Neural cell (in vitro differentiated cells): ENCODE results near the gene SSX3. TPM values are rescaled to one million over a fixed set of nuclear protein-coding genes. Genes with fewer than 3 reads are reported as not detected.
"Not testable (repeated sequence)": the region's sequence is repeated elsewhere in the genome, so short reads cannot be mapped to it uniquely, and the experiment has no call there.

Experiments
- H2AFZ ChIP-seq: fragments of 200-600, 300-800 bp; sonication (generic), shearing (Covaris generic); 2 replicates; pipeline ENCODE4 v1.6.0; 2014; ENCODE audit warnings: low read depth, mild to moderate bottlenecking, antibody characterized with exemption, low read length, moderate library complexity
- H3F3A ChIP-seq: fragments of 200-600 bp; shearing (Covaris generic); 2 replicates; pipeline ENCODE4 v1.6.1; 2016; ENCODE audit warnings: mild to moderate bottlenecking, moderate library complexity, mixed read lengths, antibody characterized with exemption, low read length; ENCODE audit not compliant: insufficient read depth, poor library complexity, severe bottlenecking
- H3K27ac ChIP-seq: fragments of 200-600, 300-800 bp; sonication (generic), shearing (Covaris generic); 2 replicates; pipeline ENCODE4 v1.5.1; 2014; ENCODE audit warnings: mild to moderate bottlenecking, low read length, moderate library complexity
- H3K27me3 ChIP-seq: fragments of 300-800, 200-600 bp; sonication (generic), shearing (Covaris generic); 2 replicates; pipeline ENCODE4 v1.6.0; 2014; ENCODE audit warnings: mild to moderate bottlenecking, low read depth, low read length, moderate library complexity; ENCODE audit not compliant: insufficient read depth
- H3K36me3 ChIP-seq: fragments of 300-800, 200-600 bp; sonication (generic), shearing (Covaris generic); 2 replicates; pipeline ENCODE4 v1.5.1; 2014; ENCODE audit warnings: mild to moderate bottlenecking, antibody characterized with exemption, low read length, moderate library complexity; ENCODE audit not compliant: insufficient read depth
- H3K4me2 ChIP-seq: fragments of 300-800, 200-600 bp; sonication (generic), shearing (Covaris generic); 2 replicates; pipeline ENCODE4 v1.6.0; 2014; ENCODE audit warnings: mild to moderate bottlenecking, low read length
- H3K4me3 ChIP-seq: fragments of 300-800, 200-600 bp; sonication (generic), shearing (Covaris generic); 2 replicates; pipeline ENCODE4 v1.5.1; 2014; ENCODE audit warnings: mild to moderate bottlenecking, low read length, moderate library complexity
- H3K79me2 ChIP-seq: fragments of 200-600 bp; shearing (Covaris generic); replicated peaks from 2 replicates; pipeline ENCODE4 v1.6.0; 2014; ENCODE audit warnings: mild to moderate bottlenecking, low read length, moderate library complexity; ENCODE audit not compliant: insufficient read depth
- H3K9ac ChIP-seq: fragments of 300-800, 200-600 bp; sonication (generic), shearing (Covaris generic); 2 replicates; pipeline ENCODE4 v1.6.1; 2016; ENCODE audit warnings: mild to moderate bottlenecking, low read length, mixed read lengths
- H3K9me2 ChIP-seq: fragments of 200-600 bp; shearing (Covaris generic); 2 replicates; pipeline ENCODE4 v1.6.1; 2016; ENCODE audit warnings: mild to moderate bottlenecking, low read length, mixed read lengths; ENCODE audit not compliant: insufficient read depth
- H3K9me3 ChIP-seq: fragments of 200-600, 300-800 bp; sonication (generic), shearing (Covaris generic); 2 replicates; pipeline ENCODE4 v1.6.1; 2016; ENCODE audit warnings: mild to moderate bottlenecking, mixed run types, low read length, moderate library complexity, mixed read lengths
- H4K20me1 ChIP-seq: fragments of 200-600 bp; shearing (Covaris generic); 2 replicates; pipeline ENCODE4 v1.6.1; 2016; ENCODE audit warnings: mild to moderate bottlenecking, mixed run types; ENCODE audit not compliant: insufficient read depth
- CTCF ChIP-seq: fragments of 450-650 bp; IDR thresholded peaks from 2 replicates; pipeline ENCODE4 v1.5.1; 2014; ENCODE audit warnings: antibody characterized with exemption, mild to moderate bottlenecking, moderate library complexity; ENCODE audit not compliant: poor library complexity, severe bottlenecking
- EP300 ChIP-seq: fragments of 450-650 bp; conservative IDR thresholded peaks from 2 replicates; pipeline ENCODE4 v1.6.1; 2014; ENCODE audit warnings: antibody characterized with exemption, mild to moderate bottlenecking, moderate library complexity; ENCODE audit not compliant: poor library complexity, severe bottlenecking
- EZH2 ChIP-seq: fragments of 200-600, 300-800 bp; shearing (Covaris generic), sonication (generic); IDR thresholded peaks from 2 replicates; pipeline ENCODE4 v1.6.1; 2014; ENCODE audit warnings: antibody characterized with exemption, low read length, borderline replicate concordance, mild to moderate bottlenecking; ENCODE audit not compliant: insufficient read depth, poor library complexity, severe bottlenecking
- MXI1 ChIP-seq: fragments of 450-650 bp; conservative IDR thresholded peaks from 2 replicates; pipeline ENCODE4 v1.6.1; 2014; ENCODE audit warnings: antibody characterized with exemption, mild to moderate bottlenecking; ENCODE audit not compliant: poor library complexity, severe bottlenecking
- POLR2AphosphoS5 ChIP-seq: IDR thresholded peaks from 2 replicates; pipeline ENCODE4 v1.6.1; 2012
- RAD21 ChIP-seq: fragments of 450-650 bp; conservative IDR thresholded peaks from 2 replicates; pipeline ENCODE4 v1.6.1; 2014; ENCODE audit warnings: antibody characterized with exemption, mild to moderate bottlenecking, moderate library complexity
- SMC3 ChIP-seq: fragments of 450-650 bp; conservative IDR thresholded peaks from 2 replicates; pipeline ENCODE4 v1.6.1; 2014; ENCODE audit warnings: antibody characterized with exemption, mild to moderate bottlenecking, moderate library complexity; ENCODE audit not compliant: poor library complexity
- TAF1 ChIP-seq: IDR thresholded peaks from 2 replicates; pipeline ENCODE4 v1.6.1; 2012; ENCODE audit warnings: low read depth
- polyA plus RNA-seq: library from polyadenylated mRNA; depleted of rRNA; stranded (reverse); fragments of >200 nt; gene quantifications from 2 replicates; pipeline ENCODE4 v1.2.3, GENCODE V29; 2014
- TF ChIP-seq, protein P1 (sequence below): IDR thresholded peaks from 2 replicates; pipeline ENCODE4 v1.6.1; 2012; ENCODE audit warnings: borderline replicate concordance

SSX3 gene
- polyA plus RNA-seq, 1 donor from 2014 or later, result not detected

DNA sequence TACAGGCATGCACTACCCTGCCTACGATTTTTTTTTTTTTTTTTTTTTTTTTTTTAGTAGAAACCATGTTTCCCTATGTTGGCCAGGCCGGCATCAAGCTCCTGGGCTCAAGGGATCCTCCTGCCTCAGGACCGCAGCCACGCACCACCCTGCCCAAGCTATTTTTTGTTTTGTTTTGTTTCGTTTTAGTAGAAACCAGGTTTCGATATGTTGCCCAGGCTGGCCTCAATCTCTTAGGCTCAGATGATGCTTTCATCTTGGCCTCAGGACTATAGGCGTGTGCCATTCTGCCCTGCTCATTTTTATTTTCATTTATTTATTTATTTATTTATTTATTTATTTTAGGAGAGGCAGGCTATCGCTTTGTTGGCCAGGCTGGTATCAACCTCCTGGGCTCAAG lies 1.2 kb upstream of the SSX3 start:
- Histone ChIP-seq H3K36me3 (no peaks in the 10 kb centered on the region), H3F3A (no peaks in the 10 kb centered on the region), H3K27ac (no peak overlapping the region), H4K20me1 (no peaks in the 10 kb centered on the region), H2AFZ (no peak overlapping the region), H3K9me2 (no peaks in the 10 kb centered on the region), H3K27me3 (no peaks in the 10 kb centered on the region), H3K4me2 (no peak overlapping the region), H3K4me3 (no peak overlapping the region), H3K79me2 (no peaks in the 10 kb centered on the region), H3K9me3 (no peaks in the 10 kb centered on the region), H3K9ac (no peak overlapping the region)
- TF ChIP-seq, protein P1, sequence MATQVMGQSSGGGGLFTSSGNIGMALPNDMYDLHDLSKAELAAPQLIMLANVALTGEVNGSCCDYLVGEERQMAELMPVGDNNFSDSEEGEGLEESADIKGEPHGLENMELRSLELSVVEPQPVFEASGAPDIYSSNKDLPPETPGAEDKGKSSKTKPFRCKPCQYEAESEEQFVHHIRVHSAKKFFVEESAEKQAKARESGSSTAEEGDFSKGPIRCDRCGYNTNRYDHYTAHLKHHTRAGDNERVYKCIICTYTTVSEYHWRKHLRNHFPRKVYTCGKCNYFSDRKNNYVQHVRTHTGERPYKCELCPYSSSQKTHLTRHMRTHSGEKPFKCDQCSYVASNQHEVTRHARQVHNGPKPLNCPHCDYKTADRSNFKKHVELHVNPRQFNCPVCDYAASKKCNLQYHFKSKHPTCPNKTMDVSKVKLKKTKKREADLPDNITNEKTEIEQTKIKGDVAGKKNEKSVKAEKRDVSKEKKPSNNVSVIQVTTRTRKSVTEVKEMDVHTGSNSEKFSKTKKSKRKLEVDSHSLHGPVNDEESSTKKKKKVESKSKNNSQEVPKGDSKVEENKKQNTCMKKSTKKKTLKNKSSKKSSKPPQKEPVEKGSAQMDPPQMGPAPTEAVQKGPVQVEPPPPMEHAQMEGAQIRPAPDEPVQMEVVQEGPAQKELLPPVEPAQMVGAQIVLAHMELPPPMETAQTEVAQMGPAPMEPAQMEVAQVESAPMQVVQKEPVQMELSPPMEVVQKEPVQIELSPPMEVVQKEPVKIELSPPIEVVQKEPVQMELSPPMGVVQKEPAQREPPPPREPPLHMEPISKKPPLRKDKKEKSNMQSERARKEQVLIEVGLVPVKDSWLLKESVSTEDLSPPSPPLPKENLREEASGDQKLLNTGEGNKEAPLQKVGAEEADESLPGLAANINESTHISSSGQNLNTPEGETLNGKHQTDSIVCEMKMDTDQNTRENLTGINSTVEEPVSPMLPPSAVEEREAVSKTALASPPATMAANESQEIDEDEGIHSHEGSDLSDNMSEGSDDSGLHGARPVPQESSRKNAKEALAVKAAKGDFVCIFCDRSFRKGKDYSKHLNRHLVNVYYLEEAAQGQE, result no peak
- TF ChIP-seq SMC3, result no peak

DNA sequence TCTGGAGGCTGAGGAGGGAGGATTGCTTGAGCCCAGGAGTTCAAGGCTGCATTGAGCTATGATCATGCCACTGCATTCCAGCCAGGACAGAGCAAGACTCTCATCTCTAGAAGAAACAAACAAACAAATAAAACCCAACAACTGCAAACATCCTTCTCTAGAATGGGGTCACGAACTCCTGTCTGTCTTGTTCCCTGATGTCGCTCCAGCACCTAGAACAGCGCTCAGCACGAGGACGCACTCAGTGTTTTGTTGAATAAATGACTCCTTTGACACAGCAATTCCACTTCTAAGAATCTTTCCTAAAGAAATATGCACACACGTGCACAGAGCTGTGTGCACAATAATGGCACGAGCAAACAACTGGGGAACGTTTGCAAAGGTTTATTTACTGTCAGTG lies 10.4 kb downstream of the SSX3 start:
- not testable (repeated sequence) for H3K79me2 ChIP-seq

GRCh38 chrX:48313996-48314395 lies 42.5 kb downstream of the SSX3 start:
- H3K4me3 ChIP-seq, H3K36me3 ChIP-seq, H3K79me2 ChIP-seq, H3K27ac ChIP-seq, H3F3A ChIP-seq, H4K20me1 ChIP-seq, H3K4me2 ChIP-seq, H3K27me3 ChIP-seq, H2AFZ ChIP-seq, H3K9me3 ChIP-seq, H3K9me2 ChIP-seq, H3K9ac ChIP-seq: not testable (repeated sequence)

More for the DNA sequence above, 10.4 kb downstream of the SSX3 start:
- not testable (repeated sequence) for H3K27ac ChIP-seq, H3K4me3 ChIP-seq, H3F3A ChIP-seq, H3K9me2 ChIP-seq, H3K9ac ChIP-seq, H3K36me3 ChIP-seq, H3K4me2 ChIP-seq, H3K9me3 ChIP-seq, H4K20me1 ChIP-seq, H3K27me3 ChIP-seq, H2AFZ ChIP-seq

- H4K20me1 ChIP-seq, result no peaks in the 10 kb centered on the region
- H3K27ac ChIP-seq, result no peak overlapping the region
- no peaks in the 10 kb centered on the region for H3K27me3 ChIP-seq
- TF ChIP-seq RAD21 (no peak), CTCF (no peak), SMC3 (no peak), MXI1 (no peak), EZH2 (no peak), TAF1 (no peak), EP300 (no peak), POLR2AphosphoS5 (no peak)
- TF ChIP-seq, protein P1, result no peak
- no peaks in the 10 kb centered on the region for H3K9me2 ChIP-seq
- no peak overlapping the region for H2AFZ ChIP-seq
- no peaks in the 10 kb centered on the region for H3K79me2 ChIP-seq
- H3K4me3 ChIP-seq, result no peak overlapping the region
- no peak overlapping the region for H3K9ac ChIP-seq
- no peaks in the 10 kb centered on the region for H3K36me3 ChIP-seq
- H3K4me2 ChIP-seq, result no peak overlapping the region
- H3K9me3 ChIP-seq, result no peaks in the 10 kb centered on the region
- no peaks in the 10 kb centered on the region for H3F3A ChIP-seq
Measured at GRCh38 chrX:48306175-48306574, 50.3 kb downstream of the SSX3 start.
